Stimulated activated CD8-positive, alpha-beta memory T cell treated with anti-CD3 and anti-CD28 coated beads, Interleukin-12 subunit alpha, Interleukin-12 subunit beta, amount 100 ng/mL, for 4 hours (primary cell): ENCODE results near the gene HID1.
A peak's percentile ranks its signal among the peaks of the same experiment; 100 is the strongest.

Source experiments
- DNase-seq: peaks from one replicate; pipeline ENCODE4 v3.0.0-alpha.2; 2020; ENCODE audit warnings: low read depth

The HID1 gene

GRCh38 chr17:74964988-74965622, 7.5 kb downstream of the HID1 start:
- DNase-seq = no peak

- no peak for DNase-seq
Observed at GRCh38 chr17:74964246-74964761, 8.3 kb downstream of the HID1 start.

GRCh38 chr17:74963656-74964055, 8.9 kb downstream of the HID1 start:
- no peak for DNase-seq

GRCh38 chr17:74962622-74963394, 9.8 kb downstream of the HID1 start:
- no peak for DNase-seq

- peak; percentile 57 for DNase-seq
Observed at GRCh38 chr17:74961657-74962350, 10.8 kb downstream of the HID1 start.

GRCh38 chr17:74960570-74961342, 11.8 kb downstream of the HID1 start:
- no peak for DNase-seq

GRCh38 chr17:74959826-74960515, 12.6 kb downstream of the HID1 start:
- no peak for DNase-seq

GRCh38 chr17:74957935-74958740, 14.4 kb downstream of the HID1 start:
- DNase-seq = peak; percentile 58

GRCh38 chr17:74956093-74956492, 16.5 kb downstream of the HID1 start:
- no peak for DNase-seq

- DNase-seq = no peak
Observed at GRCh38 chr17:74954665-74955421, 17.7 kb downstream of the HID1 start.

- DNase-seq = no peak
Observed at GRCh38 chr17:74954115-74954514, 18.4 kb downstream of the HID1 start.

- DNase-seq = no peak
Observed at GRCh38 chr17:74953134-74953687, 19.3 kb downstream of the HID1 start.

GRCh38 chr17:74952431-74953133, 20.0 kb downstream of the HID1 start:
- no peak for DNase-seq

GRCh38 chr17:74951680-74952421, 20.7 kb downstream of the HID1 start:
- no peak for DNase-seq

GRCh38 chr17:74951065-74951464, 21.5 kb downstream of the HID1 start:
- DNase-seq = no peak

GRCh38 chr17:74950207-74950606, 22.4 kb downstream of the HID1 start:
- no peak for DNase-seq

GRCh38 chr17:74949455-74950115, 23.0 kb downstream of the HID1 start:
- no peak for DNase-seq
